Sigmoid colon (tissue), 3 donors: ENCODE results near the gene PRSS23.

Source experiments
- POLR2A ChIP-seq, 2 donors: fragments of 450-650 bp; IDR thresholded peaks; one replicate each; pipeline ENCODE4 v1.6.1; 2016; ENCODE audit warnings: antibody characterized with exemption in 2 of 2, mild to moderate bottlenecking in 2 of 2, moderate library complexity in 2 of 2
- TF ChIP-seq, protein P1 (sequence below), 4 experiments: fragments of 450-650 bp in 3 of 4; fragments of 200-600 bp in 1 of 4; IDR thresholded peaks; one replicate each; pipeline ENCODE4 v1.5.1; 2016 to 2019; ENCODE audit warnings: antibody characterized with exemption in 4 of 4, mild to moderate bottlenecking in 3 of 4, moderate library complexity in 2 of 4

DNA sequence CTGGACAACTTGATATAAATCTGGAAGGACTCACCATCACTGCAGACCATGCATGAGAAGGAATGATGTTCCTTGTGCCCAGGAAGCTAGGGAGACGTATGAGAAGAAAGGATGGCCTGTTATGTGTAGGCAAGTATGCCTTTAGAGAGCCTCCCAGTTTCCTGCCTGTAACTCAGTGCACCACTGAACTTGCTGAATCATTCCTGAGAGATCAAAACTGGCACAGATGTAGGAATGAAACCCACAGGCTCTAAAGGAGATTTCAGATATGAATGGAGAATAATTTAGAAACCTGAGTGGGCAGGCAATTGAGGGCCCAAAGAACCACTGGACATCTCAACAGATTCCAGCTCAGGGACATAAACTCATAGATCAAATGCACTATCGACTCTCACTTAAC lies 38.4 kb upstream of the PRSS23 start:
- TF ChIP-seq, protein P1, sequence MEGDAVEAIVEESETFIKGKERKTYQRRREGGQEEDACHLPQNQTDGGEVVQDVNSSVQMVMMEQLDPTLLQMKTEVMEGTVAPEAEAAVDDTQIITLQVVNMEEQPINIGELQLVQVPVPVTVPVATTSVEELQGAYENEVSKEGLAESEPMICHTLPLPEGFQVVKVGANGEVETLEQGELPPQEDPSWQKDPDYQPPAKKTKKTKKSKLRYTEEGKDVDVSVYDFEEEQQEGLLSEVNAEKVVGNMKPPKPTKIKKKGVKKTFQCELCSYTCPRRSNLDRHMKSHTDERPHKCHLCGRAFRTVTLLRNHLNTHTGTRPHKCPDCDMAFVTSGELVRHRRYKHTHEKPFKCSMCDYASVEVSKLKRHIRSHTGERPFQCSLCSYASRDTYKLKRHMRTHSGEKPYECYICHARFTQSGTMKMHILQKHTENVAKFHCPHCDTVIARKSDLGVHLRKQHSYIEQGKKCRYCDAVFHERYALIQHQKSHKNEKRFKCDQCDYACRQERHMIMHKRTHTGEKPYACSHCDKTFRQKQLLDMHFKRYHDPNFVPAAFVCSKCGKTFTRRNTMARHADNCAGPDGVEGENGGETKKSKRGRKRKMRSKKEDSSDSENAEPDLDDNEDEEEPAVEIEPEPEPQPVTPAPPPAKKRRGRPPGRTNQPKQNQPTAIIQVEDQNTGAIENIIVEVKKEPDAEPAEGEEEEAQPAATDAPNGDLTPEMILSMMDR (IDR thresholded peaks at IDR 0.05) = no peak
- no peak for TF ChIP-seq POLR2A (IDR thresholded peaks at IDR 0.05)
